Ectodermal cell (in vitro differentiated cells): Measurements from ENCODE around the gene C2CD2L.

Experiments used
- H3K27ac ChIP-seq: 2 replicates; pipeline ENCODE4 v1.7.0; 2013; ENCODE audit warnings: mild to moderate bottlenecking, low read depth, low read length; ENCODE audit not compliant: insufficient read depth, poor library complexity, severe bottlenecking
- H3K27me3 ChIP-seq: 2 replicates; pipeline ENCODE4 v1.7.0; 2013; ENCODE audit warnings: mild to moderate bottlenecking, low read length; ENCODE audit not compliant: insufficient read depth, control insufficient read depth, poor library complexity, severe bottlenecking
- H3K36me3 ChIP-seq: one replicate; pipeline ENCODE4 v1.7.0; 2013; ENCODE audit warnings: low read length; ENCODE audit not compliant: control insufficient read depth, insufficient read depth
- H3K4me1 ChIP-seq: one replicate; pipeline ENCODE4 v1.7.0; 2013; ENCODE audit warnings: low read length; ENCODE audit not compliant: control insufficient read depth, insufficient read depth
- H3K4me3 ChIP-seq: 2 replicates; pipeline ENCODE4 v1.7.0; 2013; ENCODE audit warnings: low read depth, low read length, control low read depth; ENCODE audit not compliant: insufficient read depth
- H3K9me3 ChIP-seq: 2 replicates; pipeline ENCODE4 v1.7.0; 2013; ENCODE audit warnings: mild to moderate bottlenecking, low read length, moderate library complexity; ENCODE audit not compliant: control insufficient read depth
- WGBS, 2 experiments: methylation state at CpG; one replicate each; pipeline ENCODE4 v1.1.7; 2013; ENCODE audit warnings: missing lambda C conversion rate in 2 of 2; 5-methylcytosine and 5-hydroxymethylcytosine counted together

Gene C2CD2L

DNA sequence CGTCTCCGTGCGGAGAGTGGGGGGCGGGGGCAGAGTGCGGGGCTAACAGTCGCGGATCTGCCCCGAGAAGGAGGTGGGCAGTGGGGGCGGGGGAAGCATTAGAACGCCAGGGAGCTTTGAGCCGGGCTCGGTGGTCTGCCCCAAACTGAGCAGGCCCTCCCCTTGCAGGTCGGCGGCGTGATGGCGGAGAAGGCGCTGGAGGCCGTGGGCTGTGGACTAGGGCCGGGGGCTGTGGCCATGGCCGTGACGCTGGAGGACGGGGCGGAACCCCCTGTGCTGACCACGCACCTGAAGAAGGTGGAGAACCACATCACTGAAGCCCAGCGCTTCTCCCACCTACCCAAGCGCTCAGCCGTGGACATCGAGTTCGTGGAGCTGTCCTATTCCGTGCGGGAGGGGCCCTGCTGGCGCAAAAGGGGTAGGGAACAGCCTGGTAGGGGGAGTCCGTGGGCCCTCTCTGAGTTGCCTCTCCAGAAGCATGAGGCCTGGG lies 42.7 kb downstream of the C2CD2L start:
- H3K27ac ChIP-seq, result no peak overlapping the region
- H3K9me3 ChIP-seq, result no peaks in the 10 kb centered on the region
- peak overlapping the region; percentile 52 for H3K4me3 ChIP-seq
- peaks cover 13% of the 10 kb centered on the region for H3K4me1 ChIP-seq
- H3K27me3 ChIP-seq, result peaks cover 68% of the 10 kb centered on the region
- no peaks in the 10 kb centered on the region for H3K36me3 ChIP-seq
- WGBS, 2 experiments, result 6% methylated on average over 33 of the region's 33 CpGs

DNA sequence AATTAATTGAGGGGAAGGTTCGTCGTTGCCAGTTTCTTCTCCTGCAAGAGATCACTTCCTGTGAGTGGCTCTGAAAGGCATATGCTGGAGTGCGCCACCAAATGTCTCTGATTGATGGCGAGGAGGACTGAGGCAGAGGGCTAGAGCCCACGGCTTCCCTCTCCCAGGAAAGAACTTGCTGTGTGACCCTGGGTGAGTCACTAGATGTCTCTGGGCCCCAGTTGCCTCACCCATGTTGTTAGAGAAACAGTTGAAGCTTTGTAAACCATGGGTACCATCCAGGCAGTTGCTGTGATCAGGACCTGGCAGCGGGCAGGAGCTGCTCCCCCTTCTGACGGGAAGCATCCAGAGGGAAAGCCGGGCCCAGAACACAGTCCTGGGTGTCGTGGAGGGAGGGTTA lies 44.9 kb downstream of the C2CD2L start:
- H3K36me3 ChIP-seq, result no peaks in the 10 kb centered on the region
- WGBS, 2 experiments, result 79 to 84% methylated on average over 9 of the region's 9 CpGs
- H3K4me3 ChIP-seq, result no peak overlapping the region
- no peak overlapping the region for H3K27ac ChIP-seq
- H3K4me1 ChIP-seq, result peaks cover 13% of the 10 kb centered on the region
- peaks cover 53% of the 10 kb centered on the region for H3K27me3 ChIP-seq
- no peaks in the 10 kb centered on the region for H3K9me3 ChIP-seq

DNA sequence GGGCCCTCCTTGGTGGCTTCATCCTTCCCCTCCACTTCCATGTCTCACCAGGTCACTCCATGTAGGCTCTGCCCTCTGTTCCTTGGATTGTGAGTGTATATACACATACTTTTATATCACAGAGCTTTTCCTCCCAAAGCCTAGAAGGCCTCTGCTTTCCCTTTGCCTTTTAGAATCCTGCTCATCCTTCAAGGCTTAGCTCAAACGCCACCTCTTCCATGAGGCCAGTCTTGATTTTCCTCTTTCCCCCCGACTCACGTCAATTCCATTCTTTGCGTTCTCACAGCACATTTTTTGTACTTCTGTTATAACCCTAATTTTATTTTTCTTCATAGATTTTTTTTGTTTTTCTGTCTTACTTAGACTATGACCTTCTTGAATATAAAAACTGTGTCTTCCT lies 45.5 kb downstream of the C2CD2L start:
- Histone ChIP-seq H3K27ac (no peak overlapping the region), H3K4me3 (no peak overlapping the region), H3K4me1 (peaks cover 13% of the 10 kb centered on the region), H3K36me3 (no peaks in the 10 kb centered on the region), H3K9me3 (no peaks in the 10 kb centered on the region), H3K27me3 (peaks cover 47% of the 10 kb centered on the region)
- 91 to 92% methylated on average over 4 of the region's 4 CpGs for WGBS, 2 experiments

DNA sequence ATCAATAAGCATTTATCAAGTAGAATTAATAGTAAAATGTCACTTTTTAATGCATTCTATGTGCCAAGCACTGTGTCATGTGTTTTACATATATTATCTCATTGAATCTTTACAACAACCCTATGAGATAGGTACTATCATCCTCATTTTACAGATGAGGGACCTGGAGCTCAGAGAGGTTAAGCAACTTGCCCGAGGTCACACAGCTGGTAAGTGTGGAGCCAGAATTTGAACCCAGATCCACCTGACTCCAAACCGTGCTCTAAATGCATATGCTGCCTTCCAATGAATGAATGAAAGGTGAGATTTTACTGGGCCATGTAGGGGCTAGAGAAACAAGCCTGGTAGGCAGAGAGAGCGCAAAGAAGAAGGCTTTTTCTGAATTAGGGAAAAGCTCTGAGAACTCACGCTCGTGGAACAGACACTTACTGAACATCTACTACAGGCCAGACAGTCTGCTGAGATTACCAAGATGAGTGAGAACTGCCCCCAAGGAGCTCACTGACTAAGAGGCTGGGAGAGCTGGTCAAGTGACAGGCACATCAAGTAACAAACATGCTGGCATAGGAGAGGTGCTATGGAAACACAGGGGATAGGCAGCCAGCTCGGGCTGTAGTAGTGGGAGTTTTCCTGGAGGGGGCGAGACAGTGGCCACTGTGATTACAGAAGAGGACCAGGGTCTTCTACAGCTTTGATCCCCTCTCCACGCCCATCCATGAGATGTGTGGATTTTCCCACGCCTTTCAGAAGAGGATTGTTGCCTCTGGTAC lies 46.1 kb downstream of the C2CD2L start:
- no peaks in the 10 kb centered on the region for H3K36me3 ChIP-seq
- H3K9me3 ChIP-seq, result no peaks in the 10 kb centered on the region
- H3K4me3 ChIP-seq, result no peak overlapping the region
- peaks cover 41% of the 10 kb centered on the region for H3K27me3 ChIP-seq
- H3K27ac ChIP-seq, result no peak overlapping the region
- 77 to 87% methylated on average over 9 of the region's 9 CpGs for WGBS, 2 experiments
- H3K4me1 ChIP-seq, result peaks cover 7% of the 10 kb centered on the region

DNA sequence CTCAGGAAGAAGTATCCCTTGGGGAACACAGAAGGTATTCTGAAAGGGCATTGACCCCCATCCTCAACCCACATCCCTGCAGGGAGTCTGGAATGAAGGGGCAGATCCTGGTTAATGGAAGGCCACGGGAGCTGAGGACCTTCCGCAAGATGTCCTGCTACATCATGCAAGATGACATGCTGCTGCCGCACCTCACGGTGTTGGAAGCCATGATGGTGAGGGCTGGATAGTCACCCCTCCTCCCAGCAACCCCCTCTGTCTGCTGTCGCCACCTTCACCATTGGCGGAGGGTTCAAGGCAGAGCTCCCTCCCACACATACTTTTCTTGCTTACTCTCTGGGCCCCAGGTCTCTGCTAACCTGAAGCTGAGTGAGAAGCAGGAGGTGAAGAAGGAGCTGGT lies 47.0 kb downstream of the C2CD2L start:
- H3K27ac ChIP-seq, result no peak overlapping the region
- H3K4me1 ChIP-seq, result peaks cover 6% of the 10 kb centered on the region
- peaks cover 31% of the 10 kb centered on the region for H3K27me3 ChIP-seq
- whole genome bisulfite sequencing, 2 experiments, result 93% methylated on average over 6 of the region's 6 CpGs
- H3K4me3 ChIP-seq, result no peak overlapping the region
- H3K36me3 ChIP-seq, result no peaks in the 10 kb centered on the region
- H3K9me3 ChIP-seq, result no peaks in the 10 kb centered on the region

DNA sequence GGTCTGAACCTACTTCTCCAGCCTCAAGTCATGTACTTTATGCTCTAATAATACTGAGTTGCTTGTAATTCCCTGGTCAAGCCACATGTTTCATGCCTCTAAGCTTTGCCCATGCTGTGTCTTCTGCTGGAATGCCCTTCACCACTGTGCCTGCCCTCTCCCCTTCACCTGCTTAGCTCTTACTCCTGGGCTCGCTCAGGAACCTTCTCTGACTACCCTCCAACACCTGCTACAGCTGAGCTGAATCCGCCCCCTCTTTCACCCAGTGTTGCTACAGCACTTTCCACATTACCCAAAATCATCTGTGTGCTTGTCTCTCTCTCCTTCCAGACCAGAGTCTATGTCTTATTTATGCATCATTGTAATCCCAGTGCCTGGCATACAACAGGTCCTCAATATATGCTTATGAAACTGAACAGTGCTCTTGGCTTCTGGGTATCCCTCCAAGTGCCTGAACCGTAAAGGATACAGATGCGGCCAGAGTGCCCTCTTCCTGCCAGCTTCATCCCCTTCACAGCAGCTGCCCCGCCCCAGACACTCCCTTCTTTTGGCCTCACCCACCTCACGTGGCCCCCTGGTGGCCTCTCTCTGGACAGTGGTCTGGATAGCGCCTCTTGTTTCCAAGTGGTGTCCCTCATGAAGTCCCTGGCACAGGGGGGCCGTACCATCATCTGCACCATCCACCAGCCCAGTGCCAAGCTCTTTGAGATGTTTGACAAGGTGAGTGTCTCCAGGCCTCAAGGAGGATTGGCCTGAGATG lies 48.8 kb downstream of the C2CD2L start:
- H3K27ac ChIP-seq, result no peak overlapping the region
- H3K36me3 ChIP-seq, result no peaks in the 10 kb centered on the region
- WGBS, 2 experiments, result 57 to 60% methylated on average over 8 of the region's 8 CpGs

DNA sequence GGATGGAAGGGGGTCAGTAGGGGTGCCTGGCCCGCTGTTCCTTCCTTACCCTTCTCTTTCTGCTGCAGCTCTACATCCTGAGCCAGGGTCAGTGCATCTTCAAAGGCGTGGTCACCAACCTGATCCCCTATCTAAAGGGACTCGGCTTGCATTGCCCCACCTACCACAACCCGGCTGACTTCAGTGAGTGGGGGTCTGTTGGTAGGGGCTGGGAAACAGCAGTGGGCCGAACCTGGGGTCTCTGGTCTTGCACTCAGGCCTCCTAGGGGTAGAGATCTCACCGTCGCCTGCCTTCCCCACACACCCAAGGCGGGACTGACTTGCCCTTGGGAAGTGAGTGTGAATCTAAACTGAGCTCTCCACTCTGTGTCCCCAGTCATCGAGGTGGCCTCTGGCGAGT lies 49.4 kb downstream of the C2CD2L start:
- no peaks in the 10 kb centered on the region for H3K9me3 ChIP-seq
- no peak overlapping the region for H3K27ac ChIP-seq
- no peaks in the 10 kb centered on the region for H3K4me1 ChIP-seq
- H3K36me3 ChIP-seq, result no peaks in the 10 kb centered on the region
- H3K4me3 ChIP-seq, result no peak overlapping the region
- H3K27me3 ChIP-seq, result peaks cover 8% of the 10 kb centered on the region
- WGBS, 2 experiments, result 90 to 92% methylated on average over 10 of the region's 10 CpGs

More for the DNA sequence above, 48.8 kb downstream of the C2CD2L start:
- Histone ChIP-seq H3K4me1 (no peaks in the 10 kb centered on the region), H3K27me3 (peaks cover 14% of the 10 kb centered on the region), H3K4me3 (no peak overlapping the region), H3K9me3 (no peaks in the 10 kb centered on the region)

DNA sequence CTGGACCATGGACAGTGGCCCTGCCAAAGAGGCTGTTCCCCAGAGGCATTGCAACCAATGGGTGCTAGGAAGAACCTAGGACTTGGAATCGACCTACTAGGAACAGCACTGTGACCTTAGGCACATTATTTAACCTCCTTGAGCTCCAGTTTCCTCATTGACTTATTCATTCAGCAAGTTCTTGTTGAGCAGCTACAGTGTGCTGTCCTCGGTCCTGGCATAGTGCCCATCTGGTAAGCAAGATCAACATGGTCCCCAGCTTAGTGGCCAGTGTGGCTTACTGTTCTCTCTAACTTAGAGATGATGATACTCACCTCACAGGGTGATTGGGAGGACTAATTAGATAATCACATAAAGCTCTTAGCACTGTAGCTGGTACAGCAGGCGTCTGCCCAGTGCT lies 49.9 kb downstream of the C2CD2L start:
- Histone ChIP-seq H3K4me3 (no peak overlapping the region), H3K36me3 (no peaks in the 10 kb centered on the region), H3K4me1 (no peaks in the 10 kb centered on the region), H3K27me3 (peaks cover 2% of the 10 kb centered on the region), H3K27ac (no peak overlapping the region), H3K9me3 (no peaks in the 10 kb centered on the region)
- 87 to 92% methylated on average over 3 of the region's 3 CpGs for WGBS, 2 experiments

DNA sequence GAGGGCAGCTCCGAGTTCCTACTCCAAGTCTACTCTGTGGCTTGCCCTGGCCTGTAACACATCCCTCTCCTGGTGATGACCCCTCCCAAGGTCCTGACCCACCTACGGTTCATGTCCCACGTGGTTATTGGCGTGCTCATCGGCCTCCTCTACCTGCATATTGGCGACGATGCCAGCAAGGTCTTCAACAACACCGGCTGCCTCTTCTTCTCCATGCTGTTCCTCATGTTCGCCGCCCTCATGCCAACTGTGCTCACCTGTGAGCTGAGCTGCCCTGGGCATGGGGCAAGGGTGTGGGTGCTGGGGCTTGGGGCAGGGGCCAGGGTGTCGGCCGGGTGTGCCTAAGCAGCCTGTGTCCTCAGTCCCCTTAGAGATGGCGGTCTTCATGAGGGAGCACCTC lies 51.3 kb downstream of the C2CD2L start:
- Histone ChIP-seq H3K36me3 (no peaks in the 10 kb centered on the region), H3K27ac (no peak overlapping the region), H3K4me1 (no peaks in the 10 kb centered on the region), H3K9me3 (no peaks in the 10 kb centered on the region), H3K27me3 (no peaks in the 10 kb centered on the region), H3K4me3 (no peak overlapping the region)
- WGBS, 2 experiments, result 93% methylated on average over 13 of the region's 13 CpGs

DNA sequence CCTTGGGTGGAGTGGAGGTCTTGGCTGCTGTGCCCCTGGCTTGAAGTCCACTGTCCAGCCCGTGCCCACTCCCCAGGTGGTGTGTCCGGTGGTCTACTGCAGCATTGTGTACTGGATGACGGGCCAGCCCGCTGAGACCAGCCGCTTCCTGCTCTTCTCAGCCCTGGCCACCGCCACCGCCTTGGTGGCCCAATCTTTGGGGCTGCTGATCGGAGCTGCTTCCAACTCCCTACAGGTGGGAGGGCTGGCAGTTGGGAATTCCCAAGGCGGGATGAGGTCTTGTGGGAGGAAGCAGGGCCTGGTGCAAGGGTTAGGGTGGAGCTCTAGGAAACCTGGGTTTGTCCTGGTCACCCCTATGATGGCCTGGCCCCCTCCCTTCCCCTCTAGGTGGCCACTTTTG lies 53.0 kb downstream of the C2CD2L start:
- Histone ChIP-seq H3K36me3 (no peaks in the 10 kb centered on the region), H3K27ac (no peak overlapping the region), H3K4me3 (no peak overlapping the region), H3K27me3 (no peaks in the 10 kb centered on the region), H3K9me3 (no peaks in the 10 kb centered on the region), H3K4me1 (no peaks in the 10 kb centered on the region)
- WGBS, 2 experiments, result 91 to 94% methylated on average over 9 of the region's 9 CpGs
